ENCODE results near the gene FER. TPM values are rescaled to one million over a fixed set of nuclear protein-coding genes. Genes with fewer than 3 reads are reported as not detected.

Gene FER
- total RNA-seq, 2 donors from 2014 or later = 9.5 to 9.9 TPM

DNA sequence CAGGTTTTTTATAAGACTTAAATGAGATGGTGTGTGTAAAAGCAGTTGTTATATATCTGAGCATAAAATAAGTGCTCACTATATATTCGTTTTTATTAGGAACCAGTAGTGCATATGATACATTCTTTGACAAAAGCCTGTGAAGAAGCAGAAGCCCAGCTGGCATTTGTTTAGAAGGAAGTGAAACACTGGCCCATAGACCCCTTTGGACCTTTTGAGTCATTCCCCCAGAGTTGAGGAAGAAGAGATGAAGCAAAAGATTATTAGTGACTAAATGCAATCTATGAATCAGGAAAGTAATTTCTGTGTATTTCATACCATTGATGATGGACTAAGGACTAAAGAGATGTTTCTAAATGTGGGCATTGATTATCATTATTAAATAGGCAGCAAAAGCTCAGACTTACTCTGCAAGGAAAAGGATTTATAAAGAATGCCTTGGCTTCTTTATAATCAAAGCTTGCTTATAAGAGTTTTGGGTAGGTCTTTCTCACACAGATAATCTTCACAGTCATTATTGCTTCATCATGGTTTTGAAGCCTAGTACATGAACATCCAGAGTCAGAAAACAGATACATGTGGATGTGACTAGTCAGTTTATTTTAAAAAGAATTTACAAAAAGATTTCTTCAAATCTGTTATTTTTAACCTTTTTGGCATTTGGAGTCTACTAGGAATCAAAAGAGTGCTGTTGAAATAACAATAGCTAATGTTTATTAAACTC, 16.9 kb upstream of the FER start:
- no peak for ATAC-seq (replicated peaks)
- H3K9me3 Mint-ChIP-seq = no peaks in the 10 kb centered on the region

DNA sequence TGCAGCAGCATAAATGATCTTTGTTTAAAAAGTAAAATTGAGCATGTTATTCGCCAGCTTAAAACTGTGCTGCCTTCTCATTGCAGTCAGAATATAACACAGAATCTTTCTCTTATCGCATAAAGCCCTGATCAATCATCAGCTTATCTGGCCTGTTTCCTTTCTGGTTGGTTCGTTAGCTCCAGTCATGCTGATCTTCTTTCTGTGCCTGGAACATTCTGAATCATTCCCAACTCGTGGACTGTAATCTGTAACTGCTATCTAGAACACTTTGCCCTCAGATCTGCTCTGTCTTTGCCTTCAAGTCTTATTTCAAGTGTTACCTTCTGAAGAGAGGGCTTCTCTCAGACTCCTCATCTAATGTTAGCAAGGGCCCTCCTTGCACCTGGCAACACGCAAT, 11.9 kb upstream of the FER start:
- Mint-ChIP-seq H3K27me3 (peaks cover 26% of the 10 kb centered on the region), H3K27ac (no peak overlapping the region), H3K36me3 (ENCODE audit: low read depth) (no peaks in the 10 kb centered on the region), H3K4me3 (no peak overlapping the region), H3K4me1 (no peaks in the 10 kb centered on the region), H3K9me3 (no peaks in the 10 kb centered on the region)
- no peak for ATAC-seq (replicated peaks)

More for the DNA sequence above, 16.9 kb upstream of the FER start:
- Mint-ChIP-seq H3K4me3 (no peak overlapping the region), H3K4me1 (peaks cover 10% of the 10 kb centered on the region), H3K27ac (no peak overlapping the region), H3K27me3 (peaks cover 35% of the 10 kb centered on the region), H3K36me3 (ENCODE audit: low read depth) (no peaks in the 10 kb centered on the region)

GRCh38 chr5:108736855-108737254, 10.8 kb upstream of the FER start:
- Mint-ChIP-seq H3K4me1 (no peaks in the 10 kb centered on the region), H3K36me3 (ENCODE audit: low read depth) (no peaks in the 10 kb centered on the region), H3K27ac (no peak overlapping the region), H3K27me3 (peaks cover 26% of the 10 kb centered on the region), H3K4me3 (no peak overlapping the region), H3K9me3 (no peaks in the 10 kb centered on the region)
- ATAC-seq (replicated peaks) = no peak

DNA sequence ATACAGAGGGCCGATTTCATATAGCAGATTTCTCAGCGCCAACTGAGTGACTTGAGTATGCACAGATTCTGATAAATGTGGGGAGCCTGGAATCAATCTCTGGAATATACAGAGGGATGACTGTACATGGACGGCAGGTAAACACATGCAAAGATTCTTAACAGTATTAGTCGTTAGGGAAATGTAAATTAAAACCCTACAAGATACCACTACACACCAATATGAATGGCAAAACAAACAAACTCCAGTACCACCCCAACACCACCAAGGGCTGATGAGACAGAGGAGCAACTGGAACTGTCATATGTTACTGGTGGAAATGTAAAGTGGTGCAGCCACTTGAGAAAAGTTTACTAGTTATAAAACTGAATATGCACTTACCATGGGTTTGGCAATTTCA, 8.3 kb upstream of the FER start:
- no peak for ATAC-seq (replicated peaks)
- no peaks in the 10 kb centered on the region for H3K4me1 Mint-ChIP-seq
- no peak overlapping the region for H3K27ac Mint-ChIP-seq
- peaks cover 17% of the 10 kb centered on the region for H3K27me3 Mint-ChIP-seq
- no peaks in the 10 kb centered on the region for H3K9me3 Mint-ChIP-seq
- no peaks in the 10 kb centered on the region for H3K36me3 Mint-ChIP-seq (ENCODE audit: low read depth)
- H3K4me3 Mint-ChIP-seq = no peak overlapping the region

DNA sequence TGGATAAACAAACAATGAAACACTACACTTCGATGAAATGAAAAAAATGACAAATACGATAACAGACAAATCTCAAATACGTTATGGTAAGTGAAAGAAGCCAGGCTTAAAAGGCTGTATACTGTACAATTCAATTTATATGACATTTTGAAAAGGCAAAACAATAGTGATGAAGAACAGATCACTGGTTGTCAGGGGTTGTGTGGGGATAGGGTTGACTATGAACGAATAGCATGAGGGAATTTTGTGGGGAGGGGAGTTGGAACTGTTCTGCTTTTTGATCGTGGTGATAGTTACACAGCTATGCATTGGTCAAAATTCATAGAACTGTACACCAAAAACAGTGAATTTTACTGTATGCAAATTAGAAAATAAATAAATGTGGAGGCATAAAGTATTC, 7.8 kb upstream of the FER start:
- no peak overlapping the region for H3K4me3 Mint-ChIP-seq
- ATAC-seq (replicated peaks) = no peak
- no peaks in the 10 kb centered on the region for H3K36me3 Mint-ChIP-seq (ENCODE audit: low read depth)
- peaks cover 17% of the 10 kb centered on the region for H3K27me3 Mint-ChIP-seq
- no peaks in the 10 kb centered on the region for H3K4me1 Mint-ChIP-seq
- H3K27ac Mint-ChIP-seq = no peak overlapping the region
- no peaks in the 10 kb centered on the region for H3K9me3 Mint-ChIP-seq

DNA sequence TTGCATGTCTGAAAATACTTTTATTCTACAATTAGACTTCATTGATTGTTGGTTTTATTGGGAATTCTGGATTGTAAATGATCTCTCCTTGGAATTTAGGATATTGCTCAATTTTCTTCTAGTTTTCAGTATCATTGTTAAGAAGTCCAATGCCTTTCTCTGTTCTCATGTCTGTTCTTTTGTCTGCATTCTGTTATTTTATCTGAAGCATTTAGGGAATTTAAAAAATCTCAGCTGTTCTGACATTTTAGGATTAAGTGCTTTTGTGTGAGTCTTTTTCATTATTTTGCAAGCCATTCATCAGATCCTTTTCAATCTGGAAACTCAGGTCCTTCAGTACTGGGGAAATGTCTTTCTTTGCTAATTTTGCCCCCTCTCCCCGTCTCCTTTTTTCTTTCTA, 4.4 kb upstream of the FER start:
- ATAC-seq (replicated peaks) = no peak
- Mint-ChIP-seq H3K9me3 (no peaks in the 10 kb centered on the region), H3K36me3 (ENCODE audit: low read depth) (no peaks in the 10 kb centered on the region), H3K27me3 (peaks cover 8% of the 10 kb centered on the region), H3K4me1 (peaks cover 5% of the 10 kb centered on the region), H3K4me3 (no peak overlapping the region), H3K27ac (no peak overlapping the region)

DNA sequence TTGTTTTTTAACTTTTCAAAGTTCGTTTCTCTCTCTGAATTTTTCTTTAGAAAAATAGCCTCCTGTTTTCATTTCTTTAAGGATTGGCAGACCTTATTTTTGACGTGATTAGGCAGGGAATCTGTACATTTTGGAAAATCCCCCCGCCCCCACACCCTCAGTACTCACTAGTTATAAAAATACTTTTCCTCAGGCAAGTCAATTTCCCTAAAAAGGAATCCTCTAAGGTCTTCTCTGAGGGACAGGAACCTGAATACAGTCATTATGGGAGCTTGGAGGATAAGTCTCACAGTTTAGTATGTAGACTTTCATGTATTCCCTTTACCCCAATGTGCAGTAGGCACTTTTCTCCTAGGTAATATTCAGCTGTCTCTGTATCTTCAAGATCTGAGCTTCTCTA, 3.9 kb upstream of the FER start:
- Mint-ChIP-seq H3K9me3 (no peaks in the 10 kb centered on the region), H3K4me3 (no peak overlapping the region), H3K27ac (no peak overlapping the region), H3K4me1 (peaks cover 5% of the 10 kb centered on the region), H3K27me3 (peaks cover 8% of the 10 kb centered on the region), H3K36me3 (ENCODE audit: low read depth) (no peaks in the 10 kb centered on the region)
- no peak for ATAC-seq (replicated peaks)

GRCh38 chr5:108747111-108747773, 455 bp upstream of the FER start:
- no peak for ATAC-seq (replicated peaks)
- H3K9me3 Mint-ChIP-seq = no peaks in the 10 kb centered on the region

DNA sequence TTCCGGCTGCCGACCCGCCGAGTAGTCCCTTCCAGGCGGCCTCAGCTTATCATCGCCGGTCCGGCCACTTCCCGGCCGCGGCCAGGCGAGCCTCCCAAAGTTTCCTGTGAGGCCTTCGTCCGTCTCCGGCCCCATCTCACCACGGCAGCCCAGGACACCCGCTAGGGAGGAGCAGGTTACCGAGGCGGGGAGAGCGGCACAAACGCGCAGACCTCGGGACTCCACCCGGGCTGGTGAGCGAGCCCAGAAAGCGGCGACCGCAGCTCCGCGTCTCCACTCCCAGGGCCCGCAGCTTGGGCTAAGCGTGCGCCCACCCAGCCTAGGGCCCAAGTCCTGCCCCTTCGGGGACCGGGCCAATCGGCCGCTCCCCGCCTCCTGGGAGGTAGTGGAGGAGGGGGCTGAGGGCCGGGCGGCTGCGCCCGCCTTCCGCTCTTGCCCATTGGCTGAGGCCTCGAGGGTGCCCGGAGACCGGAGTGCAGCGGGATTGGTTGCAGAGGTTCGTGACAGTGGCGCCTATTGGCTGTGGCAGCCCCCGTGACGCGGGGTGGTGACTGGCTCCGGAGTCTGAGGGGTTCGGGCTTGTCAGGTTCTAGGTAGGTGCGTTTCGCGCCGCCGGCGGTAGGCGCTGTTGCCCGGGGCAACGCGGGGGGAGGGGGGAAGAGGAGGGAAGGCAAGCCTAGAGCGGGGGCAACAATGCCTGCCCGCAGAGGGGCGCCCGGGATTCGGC, 867 bp downstream of the FER start:
- peak overlapping the region; percentile 88 for H3K27ac Mint-ChIP-seq
- H3K4me1 Mint-ChIP-seq = peaks cover 10% of the 10 kb centered on the region
- H3K27me3 Mint-ChIP-seq = peaks cover 3% of the 10 kb centered on the region
- no peaks in the 10 kb centered on the region for H3K36me3 Mint-ChIP-seq (ENCODE audit: low read depth)
- peak; percentile 96 for ATAC-seq (replicated peaks)
- H3K4me3 Mint-ChIP-seq = peak overlapping the region; percentile 82
- H3K9me3 Mint-ChIP-seq = no peaks in the 10 kb centered on the region

More at GRCh38 chr5:108747111-108747773, 455 bp upstream of the FER start:
- peak overlapping the region; percentile 82 for H3K4me3 Mint-ChIP-seq
- H3K27ac Mint-ChIP-seq = peak overlapping the region; percentile 88
- peaks cover 3% of the 10 kb centered on the region for H3K27me3 Mint-ChIP-seq
- H3K4me1 Mint-ChIP-seq = peaks cover 10% of the 10 kb centered on the region
- H3K36me3 Mint-ChIP-seq (ENCODE audit: low read depth) = no peaks in the 10 kb centered on the region

- Mint-ChIP-seq H3K36me3 (ENCODE audit: low read depth) (no peaks in the 10 kb centered on the region), H3K27ac (peak overlapping the region; percentile 88), H3K9me3 (no peaks in the 10 kb centered on the region), H3K4me1 (peaks cover 16% of the 10 kb centered on the region), H3K27me3 (peaks cover 3% of the 10 kb centered on the region), H3K4me3 (peak overlapping the region; percentile 82)
- ATAC-seq (replicated peaks) = peak; percentile 18
Observed at GRCh38 chr5:108749128-108749861, 1.6 kb downstream of the FER start.

GRCh38 chr5:108753331-108753730, 5.6 kb downstream of the FER start:
- Mint-ChIP-seq H3K4me3 (no peak overlapping the region), H3K4me1 (peaks cover 11% of the 10 kb centered on the region), H3K27me3 (no peaks in the 10 kb centered on the region), H3K27ac (no peak overlapping the region), H3K9me3 (no peaks in the 10 kb centered on the region), H3K36me3 (ENCODE audit: low read depth) (no peaks in the 10 kb centered on the region)
- no peak for ATAC-seq (replicated peaks)

- Mint-ChIP-seq H3K4me1 (peaks cover 11% of the 10 kb centered on the region), H3K9me3 (no peaks in the 10 kb centered on the region), H3K4me3 (no peak overlapping the region)
Observed at GRCh38 chr5:108753877-108754276, 6.2 kb downstream of the FER start.

GRCh38 chr5:108760512-108760911, 12.8 kb downstream of the FER start:
- peaks cover 3% of the 10 kb centered on the region for H3K9me3 Mint-ChIP-seq
- H3K27ac Mint-ChIP-seq = no peak overlapping the region
- ATAC-seq (replicated peaks) = no peak

More at GRCh38 chr5:108753877-108754276, 6.2 kb downstream of the FER start:
- ATAC-seq (replicated peaks) = peak; percentile 65
- no peaks in the 10 kb centered on the region for H3K27me3 Mint-ChIP-seq
- H3K36me3 Mint-ChIP-seq (ENCODE audit: low read depth) = no peaks in the 10 kb centered on the region
- H3K27ac Mint-ChIP-seq = peak overlapping the region; percentile 25

DNA sequence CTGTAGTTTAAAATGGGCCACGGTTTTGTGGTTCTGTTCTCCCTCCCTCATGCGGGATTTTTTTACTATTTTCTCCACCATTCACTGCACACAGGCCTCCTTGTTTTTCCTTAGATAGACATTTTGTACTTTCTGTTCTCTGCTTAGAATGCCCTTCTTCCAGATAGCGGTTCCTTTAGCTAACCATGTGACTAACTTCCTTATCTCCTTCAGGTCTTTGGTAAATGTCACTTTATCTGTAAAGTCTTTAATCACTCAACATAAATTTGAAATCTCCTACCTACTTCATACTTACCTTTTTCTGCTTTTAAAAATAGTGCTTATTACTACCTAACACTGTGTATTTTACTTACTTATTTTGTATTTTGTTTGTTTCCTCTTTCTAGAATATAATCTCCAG, 15.0 kb downstream of the FER start:
- no peak for ATAC-seq (replicated peaks)
- Mint-ChIP-seq H3K27ac (no peak overlapping the region), H3K9me3 (peaks cover 3% of the 10 kb centered on the region), H3K4me3 (no peak overlapping the region), H3K36me3 (ENCODE audit: low read depth) (no peaks in the 10 kb centered on the region), H3K4me1 (no peaks in the 10 kb centered on the region), H3K27me3 (no peaks in the 10 kb centered on the region)

More at GRCh38 chr5:108760512-108760911, 12.8 kb downstream of the FER start:
- H3K27me3 Mint-ChIP-seq = no peaks in the 10 kb centered on the region
- no peaks in the 10 kb centered on the region for H3K36me3 Mint-ChIP-seq (ENCODE audit: low read depth)
- H3K4me1 Mint-ChIP-seq = no peaks in the 10 kb centered on the region
- H3K4me3 Mint-ChIP-seq = no peak overlapping the region

Data from activated T-helper 17 cell treated with anti-CD3 and anti-CD28 coated beads, Interleukin-2, amount 50 U/mL, for 72 hours (primary cell).